HG02571 (cell line): ENCODE measurements around the gene TIMM10.
"Not testable (repeated sequence)": the region's sequence is repeated elsewhere in the genome, so short reads cannot be mapped to it uniquely, and the experiment has no call there.

ENCODE experiments used
- ATAC-seq: cut with Tn5 transposase; IDR thresholded peaks from one replicate; pipeline ENCODE4 v1.9.1; 2021; ENCODE audit warnings: mild to moderate bottlenecking, moderate library complexity; ENCODE audit not compliant: unreplicated experiment

Gene TIMM10

GRCh38 chr11:57543593-57543992 is 13.0 kb upstream of the TIMM10 start:
- ATAC-seq = no peak

GRCh38 chr11:57542582-57542981 is 12.0 kb upstream of the TIMM10 start:
- no peak for ATAC-seq

GRCh38 chr11:57541169-57541568 is 10.6 kb upstream of the TIMM10 start:
- ATAC-seq = no peak

- no peak for ATAC-seq
Observed at GRCh38 chr11:57539342-57539741, 8.8 kb upstream of the TIMM10 start.

GRCh38 chr11:57536947-57537619 is 6.5 kb upstream of the TIMM10 start, which contains the start of gene SMTNL1:
SMTNL1 (plus strand) TSS chr11:57537595; CDS start chr11:57542643, 5,048 bp downstream.
- no peak for ATAC-seq

GRCh38 chr11:57534449-57534848 is 3.9 kb upstream of the TIMM10 start:
- ATAC-seq = not testable (repeated sequence)

- ATAC-seq = no peak
Observed at GRCh38 chr11:57530215-57530595, 349 bp downstream of the TIMM10 start.

- ATAC-seq = no peak
Observed at GRCh38 chr11:57529012-57529411, 1.5 kb downstream of the TIMM10 start.

GRCh38 chr11:57527056-57527631 is 3.4 kb downstream of the TIMM10 start:
- ATAC-seq = no peak

GRCh38 chr11:57523419-57523818 is 7.1 kb downstream of the TIMM10 start:
- ATAC-seq = no peak

- no peak for ATAC-seq
Observed at GRCh38 chr11:57521116-57521515, 9.4 kb downstream of the TIMM10 start.

- ATAC-seq = no peak
Observed at GRCh38 chr11:57516061-57516443, 14.5 kb downstream of the TIMM10 start.

- no peak for ATAC-seq
Observed at GRCh38 chr11:57515332-57516060, 15.1 kb downstream of the TIMM10 start, which contains the start of gene SLC43A1. SLC43A1 (minus strand) TSS chr11:57515702; CDS start chr11:57514111, 1,591 bp downstream.

GRCh38 chr11:57514538-57515331 is 15.8 kb downstream of the TIMM10 start:
- no peak for ATAC-seq

- no peak for ATAC-seq
Observed at GRCh38 chr11:57513911-57514537, 16.5 kb downstream of the TIMM10 start.

GRCh38 chr11:57513452-57513795 is 17.1 kb downstream of the TIMM10 start:
- ATAC-seq = no peak

GRCh38 chr11:57512646-57513451 is 17.7 kb downstream of the TIMM10 start:
- ATAC-seq = no peak

- ATAC-seq = no peak
Observed at GRCh38 chr11:57511741-57512430, 18.7 kb downstream of the TIMM10 start.
